Measurements from ENCODE around the gene FADS1.

GRCh38 chr11:61830237-61831105 is 13.7 kb upstream of the FADS1 start:
- TF ChIP-seq EP300 (IDR thresholded peaks at IDR 0.05) = no peak
- no peak for TF ChIP-seq POLR2A (IDR thresholded peaks at IDR 0.05)
- no peak for TF ChIP-seq CTCF (IDR thresholded peaks at IDR 0.05)
- no peak for TF ChIP-seq POLR2AphosphoS5 (IDR thresholded peaks at IDR 0.05)
